ENCODE data around the gene PANX1.

DNA sequence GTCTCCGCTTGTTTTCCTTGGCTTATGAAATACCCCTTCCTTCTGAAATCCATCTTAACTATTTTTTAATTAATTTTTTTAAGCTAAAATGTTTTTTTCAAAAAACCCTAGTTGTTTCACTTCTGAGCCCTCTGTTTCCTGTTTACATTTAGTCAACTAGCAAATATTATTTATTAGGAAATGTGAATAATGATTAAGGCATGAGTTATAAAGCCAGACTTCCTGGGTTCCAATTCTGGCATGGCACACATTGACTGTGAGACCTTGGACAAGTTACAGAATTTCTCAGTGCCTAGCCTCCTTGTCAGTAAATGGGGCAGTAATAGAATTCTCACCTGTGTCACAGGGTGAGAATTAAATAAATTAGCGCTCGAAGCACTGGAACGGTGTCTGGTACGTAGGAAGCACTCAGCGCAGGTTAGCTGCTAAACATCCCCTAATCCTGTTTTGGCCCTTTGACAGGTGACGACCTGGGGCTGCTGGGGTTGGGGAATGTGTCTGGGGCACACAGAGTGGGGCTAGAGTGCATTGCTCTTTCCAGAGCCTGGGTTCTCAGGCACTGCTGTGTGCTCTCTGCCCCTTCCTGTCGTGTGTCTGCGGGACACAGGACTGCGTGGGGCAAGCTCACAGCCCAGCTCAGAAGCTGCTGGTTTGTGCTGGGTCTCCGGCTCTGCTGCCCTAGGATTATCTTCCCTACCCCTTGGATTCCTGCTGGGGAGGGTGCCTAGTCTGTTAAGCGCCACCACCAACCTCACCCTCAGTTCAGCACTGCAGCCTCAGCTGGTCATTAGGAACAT is 13.1 kb downstream of the PANX1 start:
- TF ChIP-seq, protein P1, sequence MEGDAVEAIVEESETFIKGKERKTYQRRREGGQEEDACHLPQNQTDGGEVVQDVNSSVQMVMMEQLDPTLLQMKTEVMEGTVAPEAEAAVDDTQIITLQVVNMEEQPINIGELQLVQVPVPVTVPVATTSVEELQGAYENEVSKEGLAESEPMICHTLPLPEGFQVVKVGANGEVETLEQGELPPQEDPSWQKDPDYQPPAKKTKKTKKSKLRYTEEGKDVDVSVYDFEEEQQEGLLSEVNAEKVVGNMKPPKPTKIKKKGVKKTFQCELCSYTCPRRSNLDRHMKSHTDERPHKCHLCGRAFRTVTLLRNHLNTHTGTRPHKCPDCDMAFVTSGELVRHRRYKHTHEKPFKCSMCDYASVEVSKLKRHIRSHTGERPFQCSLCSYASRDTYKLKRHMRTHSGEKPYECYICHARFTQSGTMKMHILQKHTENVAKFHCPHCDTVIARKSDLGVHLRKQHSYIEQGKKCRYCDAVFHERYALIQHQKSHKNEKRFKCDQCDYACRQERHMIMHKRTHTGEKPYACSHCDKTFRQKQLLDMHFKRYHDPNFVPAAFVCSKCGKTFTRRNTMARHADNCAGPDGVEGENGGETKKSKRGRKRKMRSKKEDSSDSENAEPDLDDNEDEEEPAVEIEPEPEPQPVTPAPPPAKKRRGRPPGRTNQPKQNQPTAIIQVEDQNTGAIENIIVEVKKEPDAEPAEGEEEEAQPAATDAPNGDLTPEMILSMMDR (IDR thresholded peaks at IDR 0.05), result no peak
- TF ChIP-seq, protein P2, sequence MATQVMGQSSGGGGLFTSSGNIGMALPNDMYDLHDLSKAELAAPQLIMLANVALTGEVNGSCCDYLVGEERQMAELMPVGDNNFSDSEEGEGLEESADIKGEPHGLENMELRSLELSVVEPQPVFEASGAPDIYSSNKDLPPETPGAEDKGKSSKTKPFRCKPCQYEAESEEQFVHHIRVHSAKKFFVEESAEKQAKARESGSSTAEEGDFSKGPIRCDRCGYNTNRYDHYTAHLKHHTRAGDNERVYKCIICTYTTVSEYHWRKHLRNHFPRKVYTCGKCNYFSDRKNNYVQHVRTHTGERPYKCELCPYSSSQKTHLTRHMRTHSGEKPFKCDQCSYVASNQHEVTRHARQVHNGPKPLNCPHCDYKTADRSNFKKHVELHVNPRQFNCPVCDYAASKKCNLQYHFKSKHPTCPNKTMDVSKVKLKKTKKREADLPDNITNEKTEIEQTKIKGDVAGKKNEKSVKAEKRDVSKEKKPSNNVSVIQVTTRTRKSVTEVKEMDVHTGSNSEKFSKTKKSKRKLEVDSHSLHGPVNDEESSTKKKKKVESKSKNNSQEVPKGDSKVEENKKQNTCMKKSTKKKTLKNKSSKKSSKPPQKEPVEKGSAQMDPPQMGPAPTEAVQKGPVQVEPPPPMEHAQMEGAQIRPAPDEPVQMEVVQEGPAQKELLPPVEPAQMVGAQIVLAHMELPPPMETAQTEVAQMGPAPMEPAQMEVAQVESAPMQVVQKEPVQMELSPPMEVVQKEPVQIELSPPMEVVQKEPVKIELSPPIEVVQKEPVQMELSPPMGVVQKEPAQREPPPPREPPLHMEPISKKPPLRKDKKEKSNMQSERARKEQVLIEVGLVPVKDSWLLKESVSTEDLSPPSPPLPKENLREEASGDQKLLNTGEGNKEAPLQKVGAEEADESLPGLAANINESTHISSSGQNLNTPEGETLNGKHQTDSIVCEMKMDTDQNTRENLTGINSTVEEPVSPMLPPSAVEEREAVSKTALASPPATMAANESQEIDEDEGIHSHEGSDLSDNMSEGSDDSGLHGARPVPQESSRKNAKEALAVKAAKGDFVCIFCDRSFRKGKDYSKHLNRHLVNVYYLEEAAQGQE (IDR thresholded peaks at IDR 0.05; ENCODE audit: insufficient read depth in 1 of 2, low read depth in 2 of 2, low read length in 1 of 2), result no peak
- no peak for TF ChIP-seq TCF7L2 (IDR thresholded peaks at IDR 0.05; ENCODE audit: low read depth, low read length)
